Cortex of kidney (tissue), 1 donor: Measurements from ENCODE around the gene MYL6.
"Not testable (repeated sequence)": the region's sequence is repeated elsewhere in the genome, so short reads cannot be mapped to it uniquely, and the experiment has no call there.

ENCODE experiments used
- DNase-seq: peaks from one replicate; lab custom pipeline; 2025; lab: John Stamatoyannopoulos, UW

The MYL6 gene

GRCh38 chr12:56156464-56157200 is 1.5 kb upstream of the MYL6 start:
- not testable (repeated sequence) for DNase-seq

DNA sequence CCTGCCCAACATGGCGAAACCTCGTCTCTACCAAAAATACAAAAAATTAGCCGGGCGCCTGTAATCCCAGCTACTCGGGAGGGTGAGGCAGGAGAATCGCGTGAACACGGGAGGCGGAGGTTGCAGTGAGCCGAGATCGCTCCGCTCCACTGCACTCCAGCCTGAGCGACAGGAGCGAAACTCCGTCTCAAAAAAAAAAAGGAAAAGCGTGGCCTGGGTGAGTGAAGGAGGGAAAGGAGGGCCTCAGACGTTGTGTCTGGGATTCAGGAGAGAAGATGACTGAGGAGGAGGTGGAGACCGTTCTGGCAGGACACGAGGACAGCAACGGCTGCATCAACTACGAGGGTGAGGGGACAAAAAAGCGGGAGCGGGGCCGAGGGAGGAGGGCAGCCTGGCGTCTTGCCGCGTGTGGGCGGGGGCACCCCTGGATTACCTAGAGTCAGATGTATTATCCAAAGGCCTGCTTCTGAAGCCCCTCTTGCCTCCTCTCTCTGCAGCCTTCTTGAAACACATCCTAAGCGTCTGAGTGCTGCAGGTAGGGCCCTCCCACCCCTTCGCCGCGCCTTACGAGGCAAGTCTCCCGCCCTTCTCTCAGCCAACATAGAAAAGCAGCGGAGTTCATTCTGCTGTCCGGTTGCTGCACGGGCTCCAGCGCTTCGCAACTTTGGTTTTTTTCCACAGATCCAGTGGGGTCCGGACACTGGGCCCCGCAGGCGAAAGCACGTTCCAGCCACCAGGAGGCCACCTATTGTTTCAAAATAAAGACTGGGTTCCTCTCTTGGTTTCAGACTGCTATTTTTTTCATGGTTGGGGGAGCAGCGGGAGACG is 744 bp upstream of the MYL6 start:
- DNase-seq = no peak

GRCh38 chr12:56158926-56159461 is 835 bp downstream of the MYL6 start:
- DNase-seq = no peak

DNA sequence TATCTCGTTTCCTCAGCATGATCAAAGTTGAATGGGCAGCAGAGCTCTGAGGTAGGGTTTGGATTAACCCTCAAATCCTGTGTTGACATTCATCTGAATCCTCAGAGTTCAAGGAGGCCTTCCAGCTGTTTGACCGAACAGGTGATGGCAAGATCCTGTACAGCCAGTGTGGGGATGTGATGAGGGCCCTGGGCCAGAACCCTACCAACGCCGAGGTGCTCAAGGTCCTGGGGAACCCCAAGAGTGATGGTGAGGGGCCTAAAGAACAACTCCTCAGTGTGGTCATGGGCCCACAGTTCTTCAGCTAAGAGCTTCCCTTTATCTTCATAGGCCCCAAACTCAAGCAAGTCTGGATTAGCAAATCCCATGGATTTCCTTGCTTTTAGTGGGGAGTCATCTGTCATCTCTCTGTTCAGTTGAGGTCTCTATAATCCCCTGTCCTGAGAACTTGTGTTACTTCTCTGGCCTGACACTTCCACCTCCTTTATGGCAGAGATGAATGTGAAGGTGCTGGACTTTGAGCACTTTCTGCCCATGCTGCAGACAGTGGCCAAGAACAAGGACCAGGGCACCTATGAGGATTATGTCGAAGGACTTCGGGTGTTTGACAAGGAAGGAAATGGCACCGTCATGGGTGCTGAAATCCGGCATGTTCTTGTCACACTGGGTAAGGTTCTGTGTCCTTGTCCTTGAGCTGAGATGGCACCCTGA is 1.5 kb downstream of the MYL6 start:
- no peak for DNase-seq

DNA sequence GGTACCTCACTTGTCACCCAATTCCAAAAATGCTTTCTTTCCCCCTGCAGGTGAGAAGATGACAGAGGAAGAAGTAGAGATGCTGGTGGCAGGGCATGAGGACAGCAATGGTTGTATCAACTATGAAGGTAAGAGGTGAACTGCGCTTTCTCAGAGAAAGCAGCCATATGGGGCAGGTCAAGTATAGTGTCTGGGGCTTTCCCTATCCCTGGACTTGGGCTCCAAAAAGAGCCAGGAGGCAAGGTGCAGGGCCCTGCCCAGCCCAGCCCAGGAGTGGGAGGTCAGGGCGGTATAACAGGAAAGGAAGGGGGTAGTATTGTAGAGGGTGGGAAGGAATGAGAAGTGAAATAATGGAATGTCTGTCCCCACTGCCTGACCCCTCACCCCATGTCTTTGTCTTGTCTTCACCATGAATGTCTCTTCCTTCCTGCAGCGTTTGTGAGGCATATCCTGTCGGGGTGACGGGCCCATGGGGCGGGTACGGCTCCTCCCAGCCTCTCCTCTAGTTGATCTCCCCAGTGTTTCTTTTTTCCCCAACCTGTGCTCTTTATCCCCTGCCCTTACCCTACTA is 2.1 kb downstream of the MYL6 start:
- DNase-seq = no peak

- DNase-seq = no peak
These were observed 2.9 kb downstream of the MYL6 start for GRCh38 chr12:56160894-56161689.

DNA sequence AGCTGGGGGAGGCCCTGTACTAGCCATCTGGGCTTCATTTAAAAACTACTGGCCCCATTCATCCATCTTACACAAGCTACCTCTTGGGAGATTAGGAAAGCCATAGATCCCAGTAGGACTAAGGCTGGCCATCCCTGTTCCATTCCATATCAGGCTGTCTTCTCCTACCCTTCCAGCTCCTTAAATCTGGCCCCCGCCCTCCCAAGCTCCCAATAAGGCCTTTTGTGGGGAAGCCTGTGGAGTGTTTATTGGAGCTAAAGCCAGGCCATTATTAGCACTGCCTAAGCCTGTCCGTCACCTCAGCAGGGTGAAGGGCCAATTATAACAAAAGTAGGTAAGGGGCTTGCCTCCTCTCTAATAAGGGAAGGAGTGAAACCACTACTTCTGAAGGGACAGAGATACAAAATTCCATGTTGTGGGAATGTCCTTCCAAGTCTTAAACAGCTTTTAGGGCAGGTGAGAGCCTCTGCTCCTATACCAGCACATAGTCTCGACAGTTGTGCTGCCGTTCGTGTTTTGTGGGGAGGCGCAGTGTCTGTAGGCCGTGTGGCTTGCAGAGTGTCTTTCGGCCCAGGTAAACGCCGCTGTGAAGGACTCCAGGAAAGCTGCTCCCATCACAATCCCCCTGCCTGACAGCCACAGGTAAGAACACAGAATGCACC is 3.7 kb downstream of the MYL6 start:
- DNase-seq = no peak

DNA sequence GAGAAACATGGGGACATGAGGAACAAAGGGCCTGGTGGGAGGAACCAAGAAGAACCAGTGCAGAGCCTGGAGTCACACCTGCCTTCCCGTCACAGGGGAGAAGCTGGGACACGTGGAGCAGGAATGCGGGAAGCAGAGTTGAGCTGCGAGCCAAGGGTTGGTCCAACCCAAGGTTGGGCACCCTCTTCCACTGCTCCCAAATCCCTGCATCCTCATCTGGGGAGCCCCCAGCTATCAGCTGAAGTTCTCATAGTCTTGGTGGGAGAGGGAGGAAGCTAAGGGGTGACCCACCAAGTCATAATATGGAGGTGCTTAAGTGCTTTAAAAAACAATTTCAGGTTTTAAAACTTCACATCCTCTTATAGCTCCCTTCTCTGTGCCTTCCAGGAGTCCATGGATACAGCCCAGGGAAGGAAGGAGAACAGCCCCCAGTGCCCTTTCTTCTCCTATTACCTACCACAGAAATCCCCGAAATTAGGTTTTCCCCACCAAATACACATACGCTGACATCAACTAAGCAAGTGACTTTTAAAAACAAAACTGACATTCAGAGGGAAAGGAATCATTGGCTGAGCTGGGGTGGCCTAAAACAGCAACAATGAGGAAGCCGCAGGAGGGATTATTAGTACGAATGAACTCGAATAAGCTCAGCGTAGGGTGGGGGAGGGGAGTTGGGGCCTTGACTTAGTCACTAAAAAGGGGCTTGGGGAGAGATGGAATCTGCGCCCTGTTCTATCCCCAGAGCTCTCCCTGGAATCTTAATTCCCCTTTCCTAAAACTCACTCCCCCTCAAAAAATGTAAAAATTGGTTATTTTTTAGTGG is 4.5 kb downstream of the MYL6 start:
- DNase-seq = no peak

- no peak for DNase-seq
These were observed 5.6 kb downstream of the MYL6 start for GRCh38 chr12:56163533-56164344.

- DNase-seq = no peak
These were observed 6.2 kb downstream of the MYL6 start for GRCh38 chr12:56164345-56164729.

DNA sequence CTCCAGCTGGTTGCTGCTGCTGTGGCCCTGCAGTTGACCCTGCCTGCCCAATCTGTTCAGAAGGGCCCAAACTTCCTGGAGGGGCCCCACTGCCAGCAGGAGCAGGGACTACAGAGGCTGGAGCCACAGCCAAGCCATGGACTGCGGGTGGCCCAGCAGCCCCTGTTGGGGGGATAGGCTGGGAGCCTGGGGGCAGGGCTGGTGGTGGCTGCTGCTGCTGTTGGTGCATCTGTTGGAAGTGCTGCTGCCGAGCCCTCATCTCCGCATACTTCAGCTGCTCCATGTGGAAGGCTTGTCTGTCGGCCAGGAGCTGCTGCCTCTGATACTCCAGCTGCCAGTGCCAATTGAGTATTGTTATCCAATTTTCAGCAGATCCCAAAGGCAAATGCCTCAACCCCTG is 7.2 kb downstream of the MYL6 start:
- no peak for DNase-seq

DNA sequence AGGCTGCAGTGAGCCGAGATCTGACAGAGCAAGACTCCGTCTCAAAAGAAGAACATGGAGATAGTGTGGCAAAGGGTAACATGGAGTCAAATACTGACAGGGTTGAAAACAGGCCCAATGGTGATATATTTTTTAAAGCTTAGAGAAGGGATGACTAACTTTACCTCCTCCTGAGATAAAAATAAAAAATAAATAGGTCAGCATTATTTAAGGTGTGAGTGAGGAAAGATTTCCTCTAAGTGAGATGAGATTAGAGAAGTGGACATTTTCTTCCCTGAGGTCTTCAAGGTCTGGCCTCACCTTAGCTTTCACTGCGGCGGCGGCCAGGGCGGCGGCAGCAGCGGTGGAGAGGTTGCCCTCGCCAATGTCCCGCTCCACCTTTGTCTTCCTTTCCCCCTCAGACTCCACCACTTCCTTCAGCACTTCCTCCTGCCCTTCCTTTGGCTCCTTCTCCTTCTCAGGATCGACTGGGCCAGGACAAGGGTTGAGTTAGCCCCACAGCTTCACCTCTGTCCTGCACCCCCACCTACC is 11.1 kb downstream of the MYL6 start:
- no peak for DNase-seq

- no peak for DNase-seq
These were observed 14.7 kb downstream of the MYL6 start for GRCh38 chr12:56172839-56173238.

DNA sequence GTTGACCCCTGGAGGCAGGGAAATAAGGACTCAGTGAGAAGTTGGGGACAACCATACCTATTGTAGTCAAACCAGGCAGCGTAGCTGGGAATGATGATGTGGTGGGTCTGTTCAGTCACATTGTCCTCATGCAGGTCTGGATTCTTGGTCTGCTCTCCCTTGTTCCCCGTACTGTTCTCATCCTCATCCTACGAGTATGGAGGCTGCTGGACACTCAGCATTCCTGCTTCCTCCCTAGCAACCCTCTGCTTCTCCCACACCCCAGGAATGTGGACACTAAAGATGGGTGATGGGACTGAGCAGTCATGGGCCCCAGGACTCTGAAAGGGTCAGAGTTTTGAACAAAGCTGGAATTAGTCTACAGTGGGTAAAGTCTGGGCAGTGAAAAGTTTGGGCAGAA is 20.2 kb downstream of the MYL6 start:
- no peak for DNase-seq

- no peak for DNase-seq
These were observed 28.8 kb downstream of the MYL6 start for GRCh38 chr12:56186957-56187356.

DNA sequence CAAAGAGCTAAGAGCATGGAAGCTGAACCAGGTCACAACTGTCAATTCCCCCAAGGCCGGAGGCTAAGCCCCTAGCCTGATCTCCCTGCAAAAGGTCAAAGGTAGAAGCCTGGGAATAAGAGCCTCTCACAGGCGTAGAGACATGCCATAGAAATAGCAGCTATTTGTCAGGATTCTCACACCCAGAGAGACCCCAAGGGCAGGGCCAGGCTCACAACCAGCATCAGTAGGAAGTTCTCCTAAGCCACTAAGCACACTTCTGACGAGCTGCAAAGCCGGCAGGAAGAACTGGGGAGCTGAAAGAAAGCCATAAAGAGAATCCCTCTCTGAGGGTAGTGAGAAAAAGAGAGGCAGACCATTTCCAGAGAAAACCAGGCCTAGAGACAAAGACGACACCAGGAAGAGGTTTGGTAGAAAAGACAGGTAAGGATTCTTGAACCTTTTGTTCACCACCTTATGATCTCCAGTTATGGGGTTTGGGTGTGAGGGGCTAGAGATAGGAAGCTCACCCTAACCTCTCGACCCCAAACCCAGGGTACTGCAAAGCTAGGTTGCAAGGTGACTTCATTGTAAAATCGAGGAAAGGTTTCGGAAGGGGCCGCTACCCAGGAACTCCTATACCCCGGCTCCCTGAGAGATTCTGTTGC is 30.1 kb downstream of the MYL6 start:
- no peak for DNase-seq

GRCh38 chr12:56188778-56189098 is 30.6 kb downstream of the MYL6 start:
- no peak for DNase-seq

DNA sequence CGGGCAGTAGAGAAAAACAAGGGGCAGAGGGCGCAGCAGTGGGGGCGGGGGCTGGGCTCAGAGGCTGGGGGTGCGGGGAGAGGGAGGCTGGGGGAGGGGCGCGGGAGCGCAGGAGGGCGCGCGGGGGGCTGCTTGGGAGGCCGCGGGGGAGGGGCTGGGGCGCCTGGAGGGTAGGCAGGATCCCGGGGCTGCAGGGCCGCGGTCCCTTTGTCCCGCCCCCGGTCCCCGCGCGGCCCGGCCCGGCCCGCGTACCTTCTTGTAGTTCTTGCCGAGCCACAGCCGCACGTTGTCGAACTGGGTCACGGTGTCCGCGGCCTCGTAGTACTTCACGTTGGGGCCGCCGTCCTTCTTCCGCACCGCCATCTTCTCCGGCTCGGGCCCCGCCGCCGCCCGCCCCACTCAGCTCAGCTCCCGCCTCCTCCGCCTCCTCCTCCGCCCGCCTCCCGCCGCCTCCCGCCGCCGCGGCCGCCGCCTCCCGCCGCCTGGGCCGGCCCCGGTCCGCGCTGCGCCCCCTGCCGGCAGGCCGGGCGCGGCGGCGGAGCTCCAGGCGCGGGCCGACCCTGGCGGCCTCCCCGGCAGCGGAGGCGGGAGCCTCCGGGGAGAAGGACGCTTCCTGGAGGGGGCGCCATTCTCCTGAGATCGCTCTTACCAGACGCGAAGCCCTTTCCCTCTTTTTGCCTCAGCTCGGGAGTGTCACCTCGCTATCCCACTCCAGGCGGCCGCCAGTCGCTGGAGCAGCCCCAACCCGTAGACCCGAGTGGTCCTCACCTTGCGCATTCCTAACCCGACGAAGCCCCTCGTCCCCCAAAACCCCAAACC is 31.1 kb downstream of the MYL6 start, which contains the start of gene SMARCC2:
Gene SMARCC2, minus strand, starts transcription at position 385 of the 819 bp plus-strand sequence. Its CDS starts 22 bp downstream, at position 363.
- no peak for DNase-seq
